ENCODE measurements around the gene ATP8B1.

DNA sequence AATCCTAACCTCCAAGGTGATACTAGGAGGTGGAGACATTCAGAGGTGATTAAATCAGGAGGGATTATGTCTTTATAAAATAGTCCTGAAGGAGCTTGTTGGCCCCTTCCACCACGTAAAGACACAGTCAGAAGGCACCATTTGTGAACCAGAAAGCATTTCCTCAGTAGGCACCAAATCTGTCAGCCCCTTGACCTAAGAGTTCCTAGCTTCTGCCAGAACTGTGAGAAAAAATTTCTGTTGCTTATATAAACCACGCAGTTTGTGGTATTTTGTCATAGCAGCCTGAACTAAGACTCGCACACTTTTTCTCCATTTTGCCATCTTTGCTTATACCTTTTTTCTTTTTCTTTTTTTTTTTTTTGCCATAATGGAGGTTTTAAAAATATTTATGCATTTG lies 162.9 kb downstream of the ATP8B1 start:
- TF ChIP-seq, protein P1, sequence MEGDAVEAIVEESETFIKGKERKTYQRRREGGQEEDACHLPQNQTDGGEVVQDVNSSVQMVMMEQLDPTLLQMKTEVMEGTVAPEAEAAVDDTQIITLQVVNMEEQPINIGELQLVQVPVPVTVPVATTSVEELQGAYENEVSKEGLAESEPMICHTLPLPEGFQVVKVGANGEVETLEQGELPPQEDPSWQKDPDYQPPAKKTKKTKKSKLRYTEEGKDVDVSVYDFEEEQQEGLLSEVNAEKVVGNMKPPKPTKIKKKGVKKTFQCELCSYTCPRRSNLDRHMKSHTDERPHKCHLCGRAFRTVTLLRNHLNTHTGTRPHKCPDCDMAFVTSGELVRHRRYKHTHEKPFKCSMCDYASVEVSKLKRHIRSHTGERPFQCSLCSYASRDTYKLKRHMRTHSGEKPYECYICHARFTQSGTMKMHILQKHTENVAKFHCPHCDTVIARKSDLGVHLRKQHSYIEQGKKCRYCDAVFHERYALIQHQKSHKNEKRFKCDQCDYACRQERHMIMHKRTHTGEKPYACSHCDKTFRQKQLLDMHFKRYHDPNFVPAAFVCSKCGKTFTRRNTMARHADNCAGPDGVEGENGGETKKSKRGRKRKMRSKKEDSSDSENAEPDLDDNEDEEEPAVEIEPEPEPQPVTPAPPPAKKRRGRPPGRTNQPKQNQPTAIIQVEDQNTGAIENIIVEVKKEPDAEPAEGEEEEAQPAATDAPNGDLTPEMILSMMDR (IDR thresholded peaks at IDR 0.05): no peak
- TF ChIP-seq EP300 (IDR thresholded peaks at IDR 0.05): no peak
- no peak for TF ChIP-seq POLR2A (IDR thresholded peaks at IDR 0.05)
- TF ChIP-seq POLR2AphosphoS5 (IDR thresholded peaks at IDR 0.05): no peak
